HCT116 (cell line): Measurements from ENCODE around the gene GSTO2. TPM values are rescaled to one million over a fixed set of nuclear protein-coding genes. Genes with fewer than 3 reads are reported as not detected.

ENCODE experiments used
- ATAC-seq: fragments of 200-7000 bp; cut with Tn5 transposase; 2 replicates; pipeline ENCODE4 v1.9.1; 2020; ENCODE audit warnings: mild to moderate bottlenecking, moderate library complexity
- BruUV-seq: library from RNA; stranded (reverse); fragments of 400-500 nt; replicated peaks from 2 replicates; lab custom pipeline; 2021; lab: Mats Ljungman, UMichigan
- CTCF ChIA-PET: fragments of 300-600 bp; sonication (Branson Sonifier 250); formaldehyde crosslinking; loops from one replicate; lab custom pipeline; 2021; ENCODE audit warnings: antibody characterized with exemption; lab: Charles Lee
- POLR2A ChIA-PET: fragments of 300-600, 350-600 bp; sonication (Branson Sonifier 250); formaldehyde crosslinking; loops from one replicate; lab custom pipeline; 2021; ENCODE audit warnings: antibody characterized with exemption; lab: Charles Lee
- RAD21 ChIA-PET, 2 experiments: fragments of 300-600 bp; sonication (Branson Sonifier 250); formaldehyde crosslinking; loops; one replicate each; lab custom pipeline; 2023; ENCODE audit warnings: low total read pairs in 2 of 2; ENCODE audit not compliant: uncharacterized antibody in 2 of 2, unreplicated experiment in 2 of 2, low non-redundant PET in 1 of 2; lab: Charles Lee
- DNase-seq: peaks from one replicate; pipeline ENCODE4 v3.0.0-alpha.2; 2010; ENCODE audit warnings: low read depth, low spot score
- H2AFZ ChIP-seq: fragments of 200-600 bp; shearing (Covaris generic), sonication (generic); 2 replicates; pipeline ENCODE4 v1.6.1; 2017; ENCODE audit warnings: low read depth, mixed run types, mixed read lengths, antibody characterized with exemption, low read length; ENCODE audit not compliant: poor library complexity, severe bottlenecking
- H3K27ac ChIP-seq: 2 replicates; pipeline ENCODE4 v1.5.1; 2012; ENCODE audit warnings: low read depth, low read length
- H3K27me3 ChIP-seq: fragments of 200-600 bp; sonication (generic); 2 replicates; pipeline ENCODE4 v1.6.1; 2016; ENCODE audit warnings: mixed run types, low read length, mixed read lengths; ENCODE audit not compliant: insufficient read depth
- H3K36me3 ChIP-seq, 2 experiments: fragments of 200-500 bp in 1 of 2; fragments of 200-600 bp in 1 of 2; sonication (Bioruptor generic) in 1 of 2; sonication (generic) in 1 of 2; 2 replicates each; pipeline versions ENCODE4 v1.5.1 to v1.6.1; 2014 to 2016; ENCODE audit warnings: low read length in 2 of 2, inconsistent platforms in 1 of 2, mixed read lengths in 1 of 2, mixed run types in 1 of 2; ENCODE audit not compliant: insufficient read depth in 2 of 2, control insufficient read depth in 1 of 2
- H3K4me1 ChIP-seq, 2 experiments: fragments of 200-600 bp in 1 of 2; sonication (generic) in 1 of 2; 2 replicates each; pipeline versions ENCODE4 v1.5.1 to v1.6.1; 2012 to 2017; ENCODE audit warnings: low read length in 2 of 2, inconsistent platforms in 1 of 2, mild to moderate bottlenecking in 1 of 2, mixed read lengths in 1 of 2, mixed run types in 1 of 2, moderate library complexity in 1 of 2; ENCODE audit not compliant: insufficient read depth in 2 of 2, control insufficient read depth in 1 of 2
- H3K4me2 ChIP-seq: fragments of 200-600 bp; sonication (generic); 2 replicates; pipeline ENCODE4 v1.6.1; 2017; ENCODE audit warnings: mixed run types, low read length, mixed read lengths
- H3K4me3 ChIP-seq, 2 experiments: fragments of 200-600 bp in 1 of 2; sonication (generic) in 1 of 2; replicated peaks in 1 of 2; 2 replicates each; pipeline ENCODE4 v1.5.1; 2011 to 2016; ENCODE audit warnings: low read length in 2 of 2, control low read depth in 1 of 2, low read depth in 1 of 2, mild to moderate bottlenecking in 1 of 2, mixed read lengths in 1 of 2, mixed run types in 1 of 2
- H3K79me2 ChIP-seq: fragments of 200-600 bp; sonication (generic); 2 replicates; pipeline ENCODE4 v1.6.1; 2017; ENCODE audit warnings: mild to moderate bottlenecking, mixed run types, low read length, moderate library complexity, mixed read lengths; ENCODE audit not compliant: insufficient read depth
- H3K9ac ChIP-seq: fragments of 200-600 bp; sonication (generic); 2 replicates; pipeline ENCODE4 v1.6.1; 2016; ENCODE audit warnings: low read length, mixed read lengths
- H3K9me2 ChIP-seq: fragments of 200-600 bp; sonication (generic), shearing (Covaris generic); 2 replicates; pipeline ENCODE4 v1.6.1; 2017; ENCODE audit warnings: mixed run types, mild to moderate bottlenecking, moderate library complexity; ENCODE audit not compliant: insufficient read depth
- H3K9me3 ChIP-seq, 2 experiments: fragments of 200-500 bp in 1 of 2; fragments of 200-600 bp in 1 of 2; sonication (Bioruptor generic) in 1 of 2; sonication (generic) in 1 of 2; 2 replicates each; pipeline ENCODE4 v1.6.1; 2014 to 2017; ENCODE audit warnings: low read length in 2 of 2, mixed read lengths in 2 of 2, inconsistent platforms in 1 of 2, low read depth in 1 of 2, mild to moderate bottlenecking in 1 of 2, mixed run types in 1 of 2, moderate library complexity in 1 of 2; ENCODE audit not compliant: control insufficient read depth in 1 of 2, insufficient read depth in 1 of 2
- H4K20me1 ChIP-seq: fragments of 200-600 bp; sonication (generic), shearing (Covaris generic); 2 replicates; pipeline ENCODE4 v1.6.1; 2017; ENCODE audit warnings: mixed run types, mild to moderate bottlenecking, moderate library complexity; ENCODE audit not compliant: insufficient read depth
- CTCF ChIP-seq, 3 experiments: fragments of 200-600 bp in 1 of 3; sonication (generic) in 1 of 3; IDR thresholded peaks in 2 of 3; conservative IDR thresholded peaks in 1 of 3; 2 replicates each; pipeline ENCODE4 v1.5.1; 2012 to 2017; ENCODE audit warnings: low read depth in 2 of 3, low read length in 2 of 3, antibody characterized with exemption in 1 of 3, borderline replicate concordance in 1 of 3, control low read depth in 1 of 3, mild to moderate bottlenecking in 1 of 3, mixed read lengths in 1 of 3, mixed run types in 1 of 3, moderate library complexity in 1 of 3; ENCODE audit not compliant: insufficient read depth in 1 of 3
- POLR2A ChIP-seq: IDR thresholded peaks from 2 replicates; pipeline ENCODE4 v1.7.0; 2011; ENCODE audit warnings: borderline replicate concordance; ENCODE audit not compliant: insufficient read depth, insufficient read length; ENCODE audit errors: extremely low read depth
- RAD21 ChIP-seq: IDR thresholded peaks from 2 replicates; pipeline ENCODE4 v1.6.1; 2012; ENCODE audit warnings: low read depth, mild to moderate bottlenecking
- TCF7L2 ChIP-seq: IDR thresholded peaks from 2 replicates; pipeline ENCODE4 v1.7.0; 2011; ENCODE audit warnings: borderline replicate concordance, inconsistent platforms; ENCODE audit not compliant: insufficient read depth, insufficient read length; ENCODE audit errors: extremely low read depth
- YY1 ChIP-seq: IDR thresholded peaks from 2 replicates; pipeline ENCODE4 v1.6.1; 2011; ENCODE audit warnings: low read length, low read depth, moderate library complexity, mild to moderate bottlenecking; ENCODE audit not compliant: insufficient replicate concordance; ENCODE audit errors: extremely low read depth
- intact Hi-C: fragments of 100-400 bp; cut with micrococcal nuclease; formaldehyde crosslinking; loops from 2 replicates; pipeline ENCODE4 v1.10.0; 2022
- total RNA-seq: library from RNA; stranded (reverse); gene quantifications from one replicate; pipeline ENCODE4 v1.2.1, GENCODE V29; 2021; ENCODE audit not compliant: unreplicated experiment

Gene GSTO2
- total RNA-seq, 1 experiment from 2014 or later, result 115 TPM

- Histone ChIP-seq H3K27ac (peak overlapping the region; percentile 87), H3K9me2 (no peaks in the 10 kb centered on the region), H3K9ac (peak overlapping the region; percentile 64), H3K9me3 (no peaks in the 10 kb centered on the region), H3K27me3 (no peaks in the 10 kb centered on the region), H4K20me1 (no peaks in the 10 kb centered on the region), H3K4me2 (peak overlapping the region; percentile 85), H3K4me1 (peaks cover 57 to 58% of the 10 kb centered on the region in 2 experiments), H2AFZ (no peak overlapping the region), H3K36me3 (no peaks in the 10 kb centered on the region), H3K4me3 (peak overlapping the region; percentile 21 to 51), H3K79me2 (peaks cover 73% of the 10 kb centered on the region)
- ATAC-seq, result no peak
- intact Hi-C loops, result no loop called here
- ChIA-PET RAD21 (no interaction called here), POLR2A (interaction anchor here (0.7 kb wide), 1 partner anchor 68 kb away, joined by 3 read pairs; no protein-coding TSS in a partner anchor), CTCF (interaction anchor here (1.4 kb wide), 1 partner anchor 26 kb away, joined by 3 read pairs; the partner anchor contains the start of gene CFAP58)
- no peak for TF ChIP-seq CTCF (IDR thresholded peaks at IDR 0.05 in 2 of 3, conservative IDR thresholded peaks at IDR 0.05 in 1 of 3; ENCODE audit: borderline replicate concordance in 1 of 3, insufficient read depth in 1 of 3, low read depth in 2 of 3, low read length in 2 of 3)
- TF ChIP-seq POLR2A, result no peak
- TF ChIP-seq TCF7L2, result no peak
- no peak for TF ChIP-seq RAD21
- no peak for TF ChIP-seq YY1
- DNase-seq, result no peak
- BruUV-seq, result no TSS peak
Observed at GRCh38 chr10:104327745-104328645, 59.0 kb downstream of the GSTO2 start.
